ENCODE measurements around the gene IL1RAPL2. TPM values are rescaled to one million over a fixed set of nuclear protein-coding genes. Genes with fewer than 3 reads are reported as not detected.
"Not testable (repeated sequence)": the region's sequence is repeated elsewhere in the genome, so short reads cannot be mapped to it uniquely, and the experiment has no call there.

The IL1RAPL2 gene
- polyA plus RNA-seq, 3 donors: not detected

- H3K27me3 ChIP-seq (ENCODE audit: control insufficient read depth in 2 of 2, insufficient read depth in 2 of 2, low read length in 2 of 2): no peaks in the 10 kb centered on the region
- no peak for TF ChIP-seq CTCF (IDR thresholded peaks at IDR 0.05)
- Mint-ChIP-seq H3K36me3 (no peaks in the 10 kb centered on the region), H3K4me1 (no peaks in the 10 kb centered on the region), H3K4me3 (no peak overlapping the region), H3K27ac (no peak overlapping the region), H3K9me3 (peaks cover 0 to 3% (median 0%) of the 10 kb centered on the region in 7 donors), H3K27me3 (ENCODE audit: low read depth in 3 of 3) (peaks cover 0 to 5% (median 1%) of the 10 kb centered on the region in 3 donors)
- intact Hi-C loops (cut with micrococcal nuclease): no loop called here
- H3K4me3 ChIP-seq (replicated peaks in 1 of 3; ENCODE audit: low read depth in 2 of 3, low read length in 3 of 3): no peak overlapping the region
- no peaks in the 10 kb centered on the region for H4K20me1 ChIP-seq (ENCODE audit: insufficient read depth, low read length)
- H3K9me3 ChIP-seq (replicated peaks in 1 of 2; ENCODE audit: control insufficient read depth in 1 of 2, insufficient read depth in 1 of 2, low read length in 2 of 2): no peaks in the 10 kb centered on the region
- no peaks in the 10 kb centered on the region for H3K4me1 ChIP-seq (ENCODE audit: control insufficient read depth in 1 of 2, insufficient read depth in 2 of 2, low read length in 2 of 2)
- H3K9ac ChIP-seq (ENCODE audit: insufficient read depth, low read length, poor library complexity, severe bottlenecking): no peak overlapping the region
- no peaks in the 10 kb centered on the region for H3K79me2 ChIP-seq (ENCODE audit: insufficient read depth, low read length)
- no peak overlapping the region for H2AFZ ChIP-seq (ENCODE audit: insufficient read depth, low read depth, low read length, poor library complexity, severe bottlenecking)
- no peak overlapping the region for H3K27ac ChIP-seq (ENCODE audit: low read depth in 1 of 2, low read length in 2 of 2)
- WGBS (ENCODE audit: insufficient coverage): no CpG with 5 or more reads among the region's 3 CpGs
- no peak overlapping the region for H3K4me2 ChIP-seq (replicated peaks; ENCODE audit: extremely low read depth, low read length, poor library complexity, severe bottlenecking)
- no peaks in the 10 kb centered on the region for H3K36me3 ChIP-seq (replicated peaks in 1 of 2; ENCODE audit: control insufficient read depth in 1 of 2, insufficient read depth in 2 of 2, low read length in 2 of 2)
- no peak for DNase-seq
Measured at GRCh38 chrX:105775679-105776078, 1209.7 kb downstream of the IL1RAPL2 start.

GRCh38 chrX:105781804-105782203, 1215.8 kb downstream of the IL1RAPL2 start:
- Mint-ChIP-seq H3K27ac (no peak overlapping the region), H3K4me1 (no peaks in the 10 kb centered on the region), H3K36me3 (no peaks in the 10 kb centered on the region), H3K27me3 (ENCODE audit: low read depth in 3 of 3) (peaks cover 0 to 1% (median 0%) of the 10 kb centered on the region in 3 donors), H3K9me3 (peaks cover 0 to 2% (median 0%) of the 10 kb centered on the region in 7 donors), H3K4me3 (no peak overlapping the region)
- H4K20me1 ChIP-seq (ENCODE audit: insufficient read depth, low read length): no peaks in the 10 kb centered on the region
- no peak overlapping the region for H2AFZ ChIP-seq (ENCODE audit: insufficient read depth, low read depth, low read length, poor library complexity, severe bottlenecking)
- no peak overlapping the region for H3K4me3 ChIP-seq (replicated peaks in 1 of 3; ENCODE audit: low read depth in 2 of 3, low read length in 3 of 3)
- no CpG with 5 or more reads among the region's 1 CpG for WGBS (ENCODE audit: insufficient coverage)
- H3K4me1 ChIP-seq (ENCODE audit: control insufficient read depth in 1 of 2, insufficient read depth in 2 of 2, low read length in 2 of 2): no peaks in the 10 kb centered on the region
- TF ChIP-seq CTCF (IDR thresholded peaks at IDR 0.05): no peak
- no peak for DNase-seq
- H3K27ac ChIP-seq (ENCODE audit: low read depth in 1 of 2, low read length in 2 of 2): no peak overlapping the region
- H3K4me2 ChIP-seq (replicated peaks; ENCODE audit: extremely low read depth, low read length, poor library complexity, severe bottlenecking): no peak overlapping the region
- intact Hi-C loops (cut with micrococcal nuclease): no loop called here
- H3K36me3 ChIP-seq (replicated peaks in 1 of 2; ENCODE audit: control insufficient read depth in 1 of 2, insufficient read depth in 2 of 2, low read length in 2 of 2): no peaks in the 10 kb centered on the region
- no peaks in the 10 kb centered on the region for H3K79me2 ChIP-seq (ENCODE audit: insufficient read depth, low read length)
- no peak overlapping the region for H3K9ac ChIP-seq (ENCODE audit: insufficient read depth, low read length, poor library complexity, severe bottlenecking)
- no peaks in the 10 kb centered on the region for H3K27me3 ChIP-seq (ENCODE audit: control insufficient read depth in 2 of 2, insufficient read depth in 2 of 2, low read length in 2 of 2)
- H3K9me3 ChIP-seq (replicated peaks in 1 of 2; ENCODE audit: control insufficient read depth in 1 of 2, insufficient read depth in 1 of 2, low read length in 2 of 2): no peaks in the 10 kb centered on the region

- H3K27ac Mint-ChIP-seq; H3K36me3 Mint-ChIP-seq; intact Hi-C loops (cut with micrococcal nuclease); H3K4me1 Mint-ChIP-seq; H4K20me1 ChIP-seq (ENCODE audit: insufficient read depth, low read length); H3K4me3 Mint-ChIP-seq; H3K27me3 Mint-ChIP-seq (ENCODE audit: low read depth in 3 of 3); H3K4me3 ChIP-seq (replicated peaks in 1 of 3; ENCODE audit: low read depth in 2 of 3, low read length in 3 of 3); H3K79me2 ChIP-seq (ENCODE audit: insufficient read depth, low read length); H3K27me3 ChIP-seq (ENCODE audit: control insufficient read depth in 2 of 2, insufficient read depth in 2 of 2, low read length in 2 of 2); H3K9me3 Mint-ChIP-seq; H3K4me2 ChIP-seq (replicated peaks; ENCODE audit: extremely low read depth, low read length, poor library complexity, severe bottlenecking); H2AFZ ChIP-seq (ENCODE audit: insufficient read depth, low read depth, low read length, poor library complexity, severe bottlenecking); DNase-seq; H3K36me3 ChIP-seq (replicated peaks in 1 of 2; ENCODE audit: control insufficient read depth in 1 of 2, insufficient read depth in 2 of 2, low read length in 2 of 2); H3K9me3 ChIP-seq (replicated peaks in 1 of 2; ENCODE audit: control insufficient read depth in 1 of 2, insufficient read depth in 1 of 2, low read length in 2 of 2); H3K27ac ChIP-seq (ENCODE audit: low read depth in 1 of 2, low read length in 2 of 2); H3K4me1 ChIP-seq (ENCODE audit: control insufficient read depth in 1 of 2, insufficient read depth in 2 of 2, low read length in 2 of 2); H3K9ac ChIP-seq (ENCODE audit: insufficient read depth, low read length, poor library complexity, severe bottlenecking): not testable (repeated sequence)
- WGBS (ENCODE audit: insufficient coverage): no CpG with 5 or more reads among the region's 26 CpGs
Measured at GRCh38 chrX:105796877-105797276, 1230.9 kb downstream of the IL1RAPL2 start.
